Panc1 (cell line): ENCODE data around the gene UBE2D4. TPM values are rescaled to one million over a fixed set of nuclear protein-coding genes. Genes with fewer than 3 reads are reported as not detected.
A peak's percentile ranks its signal among the peaks of the same experiment; 100 is the strongest.

Experiments
- ATAC-seq: fragments of 200-7000 bp; cut with Tn5 transposase; 2 replicates; pipeline ENCODE4 v1.9.1; 2020; ENCODE audit warnings: mild to moderate bottlenecking, moderate library complexity
- BruUV-seq: library from RNA; stranded (reverse); fragments of 400-500 nt; replicated peaks from 2 replicates; lab custom pipeline; 2021; lab: Mats Ljungman, UMichigan
- CTCF ChIA-PET: fragments of 300-600 bp; sonication (Branson Sonifier 250); formaldehyde crosslinking; loops from one replicate; lab custom pipeline; 2022; ENCODE audit warnings: antibody characterized with exemption; lab: Charles Lee
- POLR2A ChIA-PET: fragments of 300-600 bp; sonication (Branson Sonifier 250); formaldehyde crosslinking; loops from one replicate; lab custom pipeline; 2022; ENCODE audit warnings: antibody characterized with exemption; lab: Charles Lee
- DNase-seq: peaks from one replicate; pipeline ENCODE4 v3.0.0-alpha.2; 2010; ENCODE audit warnings: low read depth, low spot score
- H3K27ac ChIP-seq: 2 replicates; pipeline ENCODE4 v1.5.1; 2011; ENCODE audit warnings: mild to moderate bottlenecking, low read length, inconsistent platforms
- H3K27me3 ChIP-seq: fragments of 200-500 bp; sonication (Bioruptor generic); 2 replicates; pipeline ENCODE4 v1.6.0; 2014; ENCODE audit warnings: low read length, inconsistent platforms; ENCODE audit not compliant: control insufficient read depth, insufficient read depth
- H3K36me3 ChIP-seq: fragments of 200-500 bp; sonication (Bioruptor generic); 2 replicates; pipeline ENCODE4 v1.5.1; 2014; ENCODE audit warnings: inconsistent platforms, mild to moderate bottlenecking, low read length, moderate library complexity; ENCODE audit not compliant: control insufficient read depth, insufficient read depth
- H3K4me1 ChIP-seq: 2 replicates; pipeline ENCODE4 v1.5.1; 2011; ENCODE audit warnings: inconsistent platforms, mild to moderate bottlenecking, low read length, moderate library complexity; ENCODE audit not compliant: control insufficient read depth, insufficient read depth
- H3K4me3 ChIP-seq, 2 experiments: 2 replicates each; pipeline ENCODE4 v1.5.1; 2011 to 2012; ENCODE audit warnings: low read depth in 2 of 2, low read length in 2 of 2, mild to moderate bottlenecking in 2 of 2, inconsistent platforms in 1 of 2, moderate library complexity in 1 of 2
- H3K9me3 ChIP-seq: fragments of 200-500 bp; sonication (Bioruptor generic); 2 replicates; pipeline ENCODE4 v1.5.1; 2014; ENCODE audit warnings: low read depth, mild to moderate bottlenecking, inconsistent platforms, low read length, moderate library complexity; ENCODE audit not compliant: control insufficient read depth, insufficient read depth
- CTCF ChIP-seq: fragments of 450-650 bp; IDR thresholded peaks from 2 replicates; pipeline ENCODE4 v1.5.1; 2017; ENCODE audit warnings: mild to moderate bottlenecking
- POLR2AphosphoS5 ChIP-seq: IDR thresholded peaks from 2 replicates; pipeline ENCODE4 v1.6.1; 2012; ENCODE audit warnings: mild to moderate bottlenecking, low read depth, low read length, moderate library complexity
- REST ChIP-seq, 2 experiments: IDR thresholded peaks; 2 replicates each; pipeline ENCODE4 v1.6.1; 2011 to 2012; ENCODE audit warnings: low read depth in 2 of 2, control low read depth in 1 of 2, low read length in 1 of 2, mild to moderate bottlenecking in 1 of 2, moderate library complexity in 1 of 2; ENCODE audit not compliant: insufficient read depth in 1 of 2
- SIN3A ChIP-seq: IDR thresholded peaks from 2 replicates; pipeline ENCODE4 v1.6.1; 2012; ENCODE audit warnings: low read depth, mild to moderate bottlenecking, low read length, moderate library complexity, borderline replicate concordance; ENCODE audit not compliant: insufficient read depth
- TCF7L2 ChIP-seq: IDR thresholded peaks from 2 replicates; pipeline ENCODE4 v1.6.1; 2011; ENCODE audit warnings: mild to moderate bottlenecking, low read depth, low read length, inconsistent platforms
- in situ Hi-C: cut with HindIII; loops from 2 replicates; pipeline ENCODE4 v1.10.0; 2016; ENCODE audit warnings: low sequenced_read_pairs, low pct_unique_long_range_greater_than_20kb
- intact Hi-C: fragments of 100-400 bp; cut with micrococcal nuclease; formaldehyde crosslinking; loops from one replicate; pipeline ENCODE4 v1.10.0; 2022; ENCODE audit not compliant: unreplicated experiment
- total RNA-seq: library from RNA; stranded (reverse); gene quantifications from one replicate; pipeline ENCODE4 v1.2.1, GENCODE V29; 2021; ENCODE audit not compliant: unreplicated experiment

Gene UBE2D4
- total RNA-seq, 1 experiment from 2014 or later: 35.9 TPM

GRCh38 chr7:43905956-43906330 lies 20.3 kb upstream of the UBE2D4 start:
- no peak for DNase-seq
- in situ Hi-C loops: no loop called here
- no TSS peak for BruUV-seq
- intact Hi-C loops: no loop called here
- TF ChIP-seq CTCF: no peak
- no peak for TF ChIP-seq POLR2AphosphoS5
- TF ChIP-seq SIN3A: no peak
- no peak for TF ChIP-seq REST (IDR thresholded peaks at IDR 0.05; ENCODE audit: insufficient read depth in 1 of 2, low read depth in 2 of 2, low read length in 1 of 2)
- no peak for TF ChIP-seq TCF7L2
- Histone ChIP-seq H3K4me3 (peak overlapping the region; percentile 77 to 84), H3K9me3 (no peaks in the 10 kb centered on the region), H3K27me3 (no peaks in the 10 kb centered on the region), H3K4me1 (peaks cover 20% of the 10 kb centered on the region; the same call in 1 of the 2 replicates), H3K27ac (peak overlapping the region; percentile 91), H3K36me3 (no peaks in the 10 kb centered on the region)
- POLR2A ChIA-PET: no interaction called here
- ATAC-seq: peak; percentile 66
- CTCF ChIA-PET: no interaction called here

GRCh38 chr7:43906331-43907010 lies 19.8 kb upstream of the UBE2D4 start, which contains the start of gene URGCP:
TSS of gene URGCP (minus strand) at chr7:43906596. CDS start at chr7:43906575, 21 bp downstream.
- BruUV-seq: no TSS peak
- intact Hi-C loops: no loop called here
- TF ChIP-seq SIN3A (no peak), CTCF (no peak), REST (IDR thresholded peaks at IDR 0.05; ENCODE audit: insufficient read depth in 1 of 2, low read depth in 2 of 2, low read length in 1 of 2) (no peak), POLR2AphosphoS5 (no peak)
- ATAC-seq (peak; percentile 92), DNase-seq (no peak)
- ChIA-PET POLR2A (no interaction called here), CTCF (no interaction called here)
- in situ Hi-C loops: no loop called here
- Histone ChIP-seq H3K4me3 (peak within 1 kb of the TSS; percentile 77 to 84), H3K9me3 (no peaks in the 10 kb centered on the region), H3K4me1 (peaks cover 15% of the 10 kb centered on the region; the same call in 1 of the 2 replicates), H3K27ac (peak within 1 kb of the TSS; percentile 91), H3K36me3 (no peaks in the 10 kb centered on the region), H3K27me3 (no peaks in the 10 kb centered on the region)
